HEK293T (cell line): ENCODE data around the gene CSF2.
"Not testable (repeated sequence)": the region's sequence is repeated elsewhere in the genome, so short reads cannot be mapped to it uniquely, and the experiment has no call there.

ENCODE experiments used
- CTCF ChIA-PET: fragments of 350-600 bp; formaldehyde crosslinking; extraction: SDS; loops from one replicate; lab custom pipeline; 2021; ENCODE audit warnings: antibody characterized with exemption, inconsistent platforms; lab: Yijun Ruan, JAX
- POLR2A ChIA-PET: fragments of 350-600 bp; formaldehyde crosslinking; extraction: SDS; loops from one replicate; lab custom pipeline; 2020; ENCODE audit warnings: antibody characterized with exemption, inconsistent platforms; lab: Yijun Ruan, JAX
- DNase-seq: peaks from one replicate; pipeline ENCODE4 v3.0.0; 2012; ENCODE audit warnings: mixed read lengths; ENCODE audit errors: extremely low spot score
- ARNT ChIP-seq: fragments of 450-650 bp; IDR thresholded peaks from 2 replicates; pipeline ENCODE4 v1.6.1; 2017; ENCODE audit warnings: mild to moderate bottlenecking
- BHLHE40 ChIP-seq: fragments of 450-650 bp; IDR thresholded peaks from 2 replicates; pipeline ENCODE4 v1.6.1; 2016; ENCODE audit warnings: mild to moderate bottlenecking, moderate library complexity, borderline replicate concordance
- CTBP1 ChIP-seq: fragments of 450-650 bp; IDR thresholded peaks from 2 replicates; pipeline ENCODE4 v1.6.1; 2016; ENCODE audit warnings: borderline replicate concordance
- ELF4 ChIP-seq: fragments of 450-650 bp; IDR thresholded peaks from 2 replicates; pipeline ENCODE4 v1.6.1; 2017; ENCODE audit warnings: antibody characterized with exemption
- FOXA1 ChIP-seq: fragments of 450-650 bp; IDR thresholded peaks from 2 replicates; pipeline ENCODE4 v1.6.1; 2016; ENCODE audit warnings: mild to moderate bottlenecking
- FOXK2 ChIP-seq: fragments of 450-650 bp; IDR thresholded peaks from 2 replicates; pipeline ENCODE4 v1.6.1; 2016; ENCODE audit warnings: mild to moderate bottlenecking
- FOXM1 ChIP-seq: fragments of 450-650 bp; IDR thresholded peaks from 2 replicates; pipeline ENCODE4 v1.6.1; 2017; ENCODE audit warnings: mild to moderate bottlenecking, borderline replicate concordance
- HDGF ChIP-seq: fragments of 450-650 bp; IDR thresholded peaks from 2 replicates; pipeline ENCODE4 v1.6.1; 2017; ENCODE audit warnings: antibody characterized with exemption, borderline replicate concordance
- L3MBTL2 ChIP-seq: fragments of 450-650 bp; conservative IDR thresholded peaks from 2 replicates; pipeline ENCODE4 v1.6.1; 2016; ENCODE audit warnings: mild to moderate bottlenecking
- LEF1 ChIP-seq: fragments of 450-650 bp; IDR thresholded peaks from 2 replicates; pipeline ENCODE4 v1.6.1; 2017; ENCODE audit warnings: mild to moderate bottlenecking, borderline replicate concordance
- NFRKB ChIP-seq: fragments of 450-650 bp; IDR thresholded peaks from 2 replicates; pipeline ENCODE4 v1.6.1; 2016; ENCODE audit warnings: mild to moderate bottlenecking, moderate library complexity
- PKNOX1 ChIP-seq: fragments of 450-650 bp; IDR thresholded peaks from 2 replicates; pipeline ENCODE4 v1.6.1; 2016
- SP1 ChIP-seq: fragments of 450-650 bp; IDR thresholded peaks from 2 replicates; pipeline ENCODE4 v1.6.1; 2017
- SUZ12 ChIP-seq: fragments of 450-650 bp; IDR thresholded peaks from 2 replicates; pipeline ENCODE4 v1.6.1; 2016; ENCODE audit warnings: mild to moderate bottlenecking
- TARDBP ChIP-seq: fragments of 450-650 bp; IDR thresholded peaks from 2 replicates; pipeline ENCODE4 v1.6.1; 2016
- ZNF384 ChIP-seq: fragments of 450-650 bp; IDR thresholded peaks from 2 replicates; pipeline ENCODE4 v1.6.1; 2016

The CSF2 gene

GRCh38 chr5:132101385-132101880 is 27.8 kb downstream of the CSF2 start:
- POLR2A ChIA-PET = no interaction called here
- CTCF ChIA-PET = no interaction called here
- TF ChIP-seq ELF4 (no peak), PKNOX1 (no peak), HDGF (no peak)
- no peak for DNase-seq

- TF ChIP-seq ELF4 (no peak), BHLHE40 (no peak), LEF1 (no peak), FOXK2 (no peak), ZNF384 (no peak), FOXM1 (no peak), SUZ12 (no peak), FOXA1 (no peak), SP1 (no peak), TARDBP (no peak), L3MBTL2 (no peak), PKNOX1 (no peak), CTBP1 (no peak)
- CTCF ChIA-PET = no interaction called here
- DNase-seq = no peak
- POLR2A ChIA-PET = no interaction called here
Observed at GRCh38 chr5:132102101-132102701, 28.6 kb downstream of the CSF2 start.

- no peak for DNase-seq
- CTCF ChIA-PET = no interaction called here
- TF ChIP-seq CTBP1 (no peak), BHLHE40 (no peak), SUZ12 (no peak), TARDBP (no peak), ARNT (no peak), FOXM1 (no peak)
- POLR2A ChIA-PET = no interaction called here
Observed at GRCh38 chr5:132102944-132103331, 29.3 kb downstream of the CSF2 start.

- DNase-seq = no peak
- ChIA-PET POLR2A (no interaction called here), CTCF (no interaction called here)
- TF ChIP-seq L3MBTL2 = no peak
- TF ChIP-seq FOXA1 = no peak
- TF ChIP-seq NFRKB = no peak
- TF ChIP-seq HDGF = no peak
- TF ChIP-seq LEF1 = no peak
- no peak for TF ChIP-seq ARNT
Observed at GRCh38 chr5:132103332-132103951, 29.9 kb downstream of the CSF2 start.

DNA sequence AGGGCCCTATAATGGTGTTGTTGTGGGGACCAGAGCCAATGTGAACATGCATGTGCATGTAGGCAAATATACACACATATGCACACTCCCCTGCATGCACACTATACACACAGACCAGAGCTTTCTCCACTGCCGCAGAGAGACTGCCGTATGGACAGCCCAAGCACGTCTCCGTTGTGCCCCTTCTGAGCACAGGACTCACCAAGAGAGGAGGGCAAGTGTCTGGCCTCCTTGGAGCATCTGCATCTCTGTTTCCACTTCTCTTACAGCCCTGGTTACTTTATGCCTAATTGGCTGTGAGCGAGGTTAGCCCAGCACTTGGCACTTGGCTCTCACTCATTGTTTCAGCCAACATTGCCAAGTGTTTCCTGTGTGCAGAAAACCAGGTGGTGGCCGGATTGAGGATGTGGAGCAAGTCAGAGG is 30.4 kb downstream of the CSF2 start:
- TF ChIP-seq CTBP1 (no peak), FOXK2 (no peak), ELF4 (no peak), HDGF (no peak)
- DNase-seq = no peak
- ChIA-PET CTCF (no interaction called here), POLR2A (no interaction called here)

GRCh38 chr5:132104556-132104955 is 31.0 kb downstream of the CSF2 start:
- CTCF ChIA-PET = no interaction called here
- no peak for DNase-seq
- TF ChIP-seq PKNOX1 (no peak), BHLHE40 (no peak), LEF1 (no peak), FOXK2 (no peak), ELF4 (no peak), TARDBP (no peak), L3MBTL2 (no peak)
- POLR2A ChIA-PET = no interaction called here

DNA sequence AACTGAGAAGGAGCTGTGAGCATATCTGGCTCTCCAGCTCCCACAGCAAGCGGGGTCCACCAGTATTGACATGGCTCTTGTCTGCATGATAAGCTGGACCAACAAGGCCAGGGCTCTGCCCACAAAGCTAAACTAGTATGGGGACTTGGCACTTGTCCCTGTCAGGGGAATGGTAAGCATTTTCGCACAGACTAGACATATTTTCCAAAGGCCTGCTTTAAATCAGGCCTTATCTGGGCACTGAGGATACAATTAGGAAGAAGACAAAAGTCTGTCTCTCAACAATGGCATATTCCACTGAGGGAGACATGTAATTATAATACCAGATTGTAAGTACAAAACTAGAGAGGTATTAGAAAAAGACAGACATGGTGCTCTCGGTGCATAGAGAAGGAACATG is 32.1 kb downstream of the CSF2 start:
- ChIA-PET POLR2A (no interaction called here), CTCF (no interaction called here)
- TF ChIP-seq L3MBTL2 = no peak
- DNase-seq = no peak

DNA sequence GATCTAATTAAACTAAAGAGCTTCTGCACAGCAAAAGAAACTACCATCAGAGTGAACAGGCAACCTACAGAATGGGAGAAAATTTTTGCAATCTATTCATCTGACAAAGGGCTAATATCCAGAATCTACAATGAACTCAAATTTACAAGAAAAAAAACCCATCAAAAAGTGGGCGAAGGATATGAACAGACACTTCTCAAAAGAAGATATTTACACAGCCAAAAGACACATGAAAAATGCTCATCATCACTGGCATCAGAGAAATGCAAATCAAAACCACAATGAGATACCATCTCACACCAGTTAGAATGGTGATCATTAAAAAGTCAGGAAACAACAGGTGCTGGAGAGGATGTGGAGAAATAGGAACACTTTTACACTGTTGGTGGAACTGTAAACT is 34.9 kb downstream of the CSF2 start:
- POLR2A ChIA-PET, CTCF ChIA-PET, DNase-seq: not testable (repeated sequence)

GRCh38 chr5:132108957-132109356 is 35.4 kb downstream of the CSF2 start:
- CTCF ChIA-PET, POLR2A ChIA-PET: not testable (repeated sequence)

More at GRCh38 chr5:132108957-132109356, 35.4 kb downstream of the CSF2 start:
- not testable (repeated sequence) for DNase-seq
